CD1c-positive myeloid dendritic cell (primary cell): ENCODE measurements around the gene LNX1.
A peak's percentile ranks its signal among the peaks of the same experiment; 100 is the strongest.
"Not testable (repeated sequence)": the region's sequence is repeated elsewhere in the genome, so short reads cannot be mapped to it uniquely, and the experiment has no call there.

Experiments used
- DNase-seq: peaks from one replicate; pipeline ENCODE4 v3.0.0-alpha.2; 2016; ENCODE audit errors: extremely low spot score

Gene LNX1

GRCh38 chr4:53497487-53498244, 93.6 kb downstream of the LNX1 start:
- DNase-seq: no peak

- DNase-seq: no peak
Measured at GRCh38 chr4:53494851-53495250, 96.4 kb downstream of the LNX1 start.

GRCh38 chr4:53490965-53491622, 100.2 kb downstream of the LNX1 start:
- DNase-seq: peak; percentile 8

GRCh38 chr4:53490161-53490956, 100.9 kb downstream of the LNX1 start:
- DNase-seq: no peak

- no peak for DNase-seq
Measured at GRCh38 chr4:53489279-53489889, 101.9 kb downstream of the LNX1 start.

- no peak for DNase-seq
Measured at GRCh38 chr4:53487766-53488165, 103.5 kb downstream of the LNX1 start.

- no peak for DNase-seq
Measured at GRCh38 chr4:53485658-53486040, 105.6 kb downstream of the LNX1 start.

- DNase-seq: no peak
Measured at GRCh38 chr4:53484911-53485657, 106.2 kb downstream of the LNX1 start.

GRCh38 chr4:53483250-53483649, 108.0 kb downstream of the LNX1 start:
- DNase-seq: no peak

GRCh38 chr4:53481586-53481985, 109.7 kb downstream of the LNX1 start:
- no peak for DNase-seq

GRCh38 chr4:53480909-53481308, 110.4 kb downstream of the LNX1 start:
- no peak for DNase-seq

- no peak for DNase-seq
Measured at GRCh38 chr4:53479736-53480525, 111.4 kb downstream of the LNX1 start.

- no peak for DNase-seq
Measured at GRCh38 chr4:53478671-53479456, 112.4 kb downstream of the LNX1 start.

- no peak for DNase-seq
Measured at GRCh38 chr4:53477636-53478035, 113.7 kb downstream of the LNX1 start.

GRCh38 chr4:53477038-53477565, 114.2 kb downstream of the LNX1 start:
- no peak for DNase-seq

GRCh38 chr4:53476232-53477037, 114.9 kb downstream of the LNX1 start:
- DNase-seq: no peak

GRCh38 chr4:53466576-53466975, 124.7 kb downstream of the LNX1 start:
- DNase-seq: not testable (repeated sequence)

- no peak for DNase-seq
Measured at GRCh38 chr4:53465891-53466290, 125.4 kb downstream of the LNX1 start.

GRCh38 chr4:53465281-53465680, 126.0 kb downstream of the LNX1 start:
- DNase-seq: no peak
